GM11168 (cell line): ENCODE results near the gene ALPG.
"Not testable (repeated sequence)": the region's sequence is repeated elsewhere in the genome, so short reads cannot be mapped to it uniquely, and the experiment has no call there.

ENCODE experiments used
- in situ Hi-C: fragments of 300-500 bp; cut with MboI; formaldehyde crosslinking; loops from one replicate; pipeline ENCODE4 v1.12.0; 2022; ENCODE audit warnings: low sequenced_read_pairs; ENCODE audit not compliant: unreplicated experiment

ALPG gene

GRCh38 chr2:232418466-232419244 is 12.0 kb downstream of the ALPG start:
- in situ Hi-C loops, result no loop called here

GRCh38 chr2:232419245-232420072 is 12.8 kb downstream of the ALPG start:
- in situ Hi-C loops, result no loop called here

- in situ Hi-C loops, result no loop called here
Observed at GRCh38 chr2:232420073-232420454, 13.4 kb downstream of the ALPG start.

GRCh38 chr2:232420463-232421188 is 14.0 kb downstream of the ALPG start:
- in situ Hi-C loops, result no loop called here

- in situ Hi-C loops, result no loop called here
Observed at GRCh38 chr2:232421189-232421785, 14.6 kb downstream of the ALPG start.

GRCh38 chr2:232422051-232422450 is 15.4 kb downstream of the ALPG start:
- in situ Hi-C loops, result no loop called here

GRCh38 chr2:232422996-232423395 is 16.4 kb downstream of the ALPG start:
- in situ Hi-C loops, result not testable (repeated sequence)

GRCh38 chr2:232423407-232423806 is 16.8 kb downstream of the ALPG start:
- in situ Hi-C loops, result not testable (repeated sequence)

- in situ Hi-C loops, result loop anchor here (5.0 kb wide), 1 partner anchor 110 kb away; no protein-coding TSS in a partner anchor
Observed at GRCh38 chr2:232431705-232432590, 25.3 kb downstream of the ALPG start.

GRCh38 chr2:232432598-232433184 is 26.0 kb downstream of the ALPG start:
- in situ Hi-C loops, result loop anchor here (5.0 kb wide), 1 partner anchor 110 kb away; no protein-coding TSS in a partner anchor

- in situ Hi-C loops, result loop anchor here (5.0 kb wide), 1 partner anchor 111 kb away; no protein-coding TSS in a partner anchor
Observed at GRCh38 chr2:232433622-232434021, 27.0 kb downstream of the ALPG start.

- in situ Hi-C loops, result loop anchor here (5.0 kb wide), 1 partner anchor 112 kb away; no protein-coding TSS in a partner anchor
Observed at GRCh38 chr2:232434091-232434490, 27.4 kb downstream of the ALPG start.

- in situ Hi-C loops, result loop anchor here (5.0 kb wide), 1 partner anchor 112 kb away; no protein-coding TSS in a partner anchor
Observed at GRCh38 chr2:232434563-232435374, 28.1 kb downstream of the ALPG start.

GRCh38 chr2:232435375-232435648 is 28.7 kb downstream of the ALPG start:
- in situ Hi-C loops, result no loop called here

GRCh38 chr2:232435805-232436204 is 29.2 kb downstream of the ALPG start:
- in situ Hi-C loops, result no loop called here

- in situ Hi-C loops, result no loop called here
Observed at GRCh38 chr2:232436381-232437194, 29.9 kb downstream of the ALPG start.

- in situ Hi-C loops, result no loop called here
Observed at GRCh38 chr2:232437195-232437571, 30.5 kb downstream of the ALPG start.
